MM.1S (cell line): ENCODE measurements around the gene NFATC2.

Experiments
- EZH2 ChIP-seq: fragments of 300-600 bp; sonication (generic); optimal IDR thresholded peaks from 2 replicates; pipeline ENCODE3; 2017; ENCODE audit warnings: low read depth, mild to moderate bottlenecking, antibody characterized with exemption, low read length, mixed read lengths
- TF ChIP-seq, protein P1 (sequence below): fragments of 300-600 bp; sonication (generic); IDR thresholded peaks from 2 replicates; pipeline ENCODE4 v1.5.1; 2016; ENCODE audit warnings: antibody characterized with exemption, low read length, mixed read lengths

DNA sequence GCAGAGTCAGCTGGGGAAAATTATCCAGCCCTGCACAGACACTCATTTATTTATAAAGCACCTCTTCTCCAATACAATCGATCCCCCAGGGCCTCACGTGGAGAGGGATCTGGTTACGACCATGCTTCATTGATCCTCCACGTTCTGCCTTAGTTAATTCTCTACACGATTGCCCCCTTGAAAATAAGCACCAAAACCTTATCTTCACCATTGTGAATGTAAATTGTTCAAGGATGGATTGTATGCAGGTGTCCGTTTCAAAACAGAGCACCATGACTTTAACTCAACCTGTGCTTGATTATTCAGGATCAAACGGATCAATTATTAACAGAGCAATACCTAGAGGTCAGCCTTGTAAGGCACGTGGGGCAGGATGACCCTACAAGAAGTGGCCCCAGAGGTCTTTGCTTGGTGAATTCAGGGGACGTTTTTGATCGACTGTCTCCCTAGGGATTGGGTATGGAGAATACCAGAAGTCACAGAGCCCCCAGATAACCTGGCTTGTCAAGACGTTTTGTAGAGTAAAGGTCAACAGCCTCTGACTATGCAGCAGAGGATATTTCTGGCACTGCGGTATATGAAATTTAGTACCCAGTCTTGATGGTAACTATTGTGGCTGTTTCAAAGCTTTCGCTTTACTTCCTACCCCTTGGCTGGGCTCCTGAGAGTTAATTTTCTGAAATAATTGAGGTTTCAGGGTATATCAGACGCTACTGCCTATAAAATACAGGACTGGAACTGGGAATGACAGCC, 112.1 kb downstream of the NFATC2 start:
- TF ChIP-seq, protein P1, sequence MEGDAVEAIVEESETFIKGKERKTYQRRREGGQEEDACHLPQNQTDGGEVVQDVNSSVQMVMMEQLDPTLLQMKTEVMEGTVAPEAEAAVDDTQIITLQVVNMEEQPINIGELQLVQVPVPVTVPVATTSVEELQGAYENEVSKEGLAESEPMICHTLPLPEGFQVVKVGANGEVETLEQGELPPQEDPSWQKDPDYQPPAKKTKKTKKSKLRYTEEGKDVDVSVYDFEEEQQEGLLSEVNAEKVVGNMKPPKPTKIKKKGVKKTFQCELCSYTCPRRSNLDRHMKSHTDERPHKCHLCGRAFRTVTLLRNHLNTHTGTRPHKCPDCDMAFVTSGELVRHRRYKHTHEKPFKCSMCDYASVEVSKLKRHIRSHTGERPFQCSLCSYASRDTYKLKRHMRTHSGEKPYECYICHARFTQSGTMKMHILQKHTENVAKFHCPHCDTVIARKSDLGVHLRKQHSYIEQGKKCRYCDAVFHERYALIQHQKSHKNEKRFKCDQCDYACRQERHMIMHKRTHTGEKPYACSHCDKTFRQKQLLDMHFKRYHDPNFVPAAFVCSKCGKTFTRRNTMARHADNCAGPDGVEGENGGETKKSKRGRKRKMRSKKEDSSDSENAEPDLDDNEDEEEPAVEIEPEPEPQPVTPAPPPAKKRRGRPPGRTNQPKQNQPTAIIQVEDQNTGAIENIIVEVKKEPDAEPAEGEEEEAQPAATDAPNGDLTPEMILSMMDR, result no peak
- no peak for TF ChIP-seq EZH2
